Pancreas (tissue), 10 donors: ENCODE data around the gene PCDH15. TPM values are rescaled to one million over a fixed set of nuclear protein-coding genes. Genes with fewer than 3 reads are reported as not detected.

Experiments used
- ATAC-seq, 4 donors: fragments of 200-7000 bp; cut with Tn5 transposase; one replicate each; pipeline versions ENCODE4 v1.8.0 to v1.9.1; 2020; ENCODE audit warnings: mild to moderate bottlenecking in 4 of 4, moderate library complexity in 4 of 4
- DNase-seq, 6 donors: peaks; one replicate each; pipeline ENCODE4 v3.0.0-alpha.2; 2020
- FAIRE-seq: peaks from 2 replicates; lab custom pipeline; 2012; peaks lifted over from hg19 to GRCh38; lab: Jason Lieb, UNC
- H3K27ac ChIP-seq, 4 donors: fragments of 200-600 bp; sonication (generic); 1 replicate in 3 of 4; 2 replicates in 1 of 4; pipeline versions ENCODE4 v1.5.0 to v1.8.0; 2020
- H3K27me3 ChIP-seq, 4 donors: fragments of 200-600 bp; one replicate each; pipeline ENCODE4 v1.8.0; 2021
- H3K36me3 ChIP-seq, 3 donors: fragments of 200-600 bp; sonication (generic) in 1 of 3; one replicate each; pipeline versions ENCODE4 v1.5.0 to v1.8.0; 2020 to 2021
- H3K4me1 ChIP-seq, 3 donors: fragments of 200-600 bp; one replicate each; pipeline ENCODE4 v1.8.0; 2021
- H3K4me3 ChIP-seq, 4 donors: fragments of 200-600 bp; sonication (generic) in 2 of 4; one replicate each; pipeline versions ENCODE4 v1.5.0 to v1.8.0; 2020 to 2021
- H3K9me3 ChIP-seq, 4 donors: fragments of 200-600 bp; one replicate each; pipeline ENCODE4 v1.8.0; 2021
- CTCF ChIP-seq, 4 donors: fragments of 200-600 bp; sonication (generic) in 3 of 4; IDR thresholded peaks; one replicate each; pipeline versions ENCODE4 v1.5.0 to v1.8.0; 2021; ENCODE audit warnings: antibody characterized with exemption in 4 of 4
- WGBS, 2 donors: extraction: QIAGEN DNeasy Blood & Tissue Kit; methylation state at CpG; one replicate each; pipeline ENCODE4 v1.1.7; 2013; 5-methylcytosine and 5-hydroxymethylcytosine counted together
- intact Hi-C, 3 donors: fragments of 100-400 bp; cut with DNase I; formaldehyde crosslinking; loops; one replicate each; pipeline versions ENCODE4 v1.11.1 to v1.14.2; 2022
- polyA plus RNA-seq, 2 donors: library from polyadenylated mRNA; stranded (reverse); fragments of 200-250 nt; gene quantifications; one replicate each; pipeline ENCODE4 v1.2.3, GENCODE V29; 2013
- total RNA-seq, 6 donors: library from RNA; stranded (reverse); fragmentation: NEBNext Ultra II Directional in 4 of 6; extraction: Animal tissue kit (Norgen Biotek cat#: 25700) in 4 of 6; gene quantifications; one replicate each; pipeline versions ENCODE4 v1.2.1 to v1.2.4, GENCODE V29; 2021 to 2023
- donor health status: healthy with polysubstance abuse.
- donor health status: DM: no; HTN: no; CAD: no; lungs with moderate emphysema.
- donor health status: DM: no; HTN: no; CAD: no.
- donor health status: control.
- donor health status: control.
- donor health status: Bipolar disorder and iron deficiency.
- donor health status: DM: yes; HTN: yes; CAD: no.
- donor health status: DM: no; HTN: no; CAD: no.
- donor health status: DM: no; HTN: no; CAD: no.
- donor health status: DM: yes; HTN: yes; CAD: no.

Gene PCDH15
- total and polyA plus RNA-seq, 8 donors, result 0.31 TPM; not detected in 7

- Histone ChIP-seq H3K27ac (no peak overlapping the region), H3K36me3 (no peaks in the 10 kb centered on the region), H3K9me3 (no peaks in the 10 kb centered on the region), H3K4me3 (no peak overlapping the region), H3K4me1 (no peaks in the 10 kb centered on the region), H3K27me3 (no peaks in the 10 kb centered on the region)
- 62% methylated on average over 3 of the region's 3 CpGs for WGBS, 2 donors
- ATAC-seq, result no peak
- intact Hi-C loops, result no loop called here
- DNase-seq, result no peak
- TF ChIP-seq CTCF (IDR thresholded peaks at IDR 0.05), result no peak
- FAIRE-seq, result no peak
Measured at GRCh38 chr10:54496852-54497251, 304.2 kb downstream of the PCDH15 start.

GRCh38 chr10:54487743-54488142 lies 313.3 kb downstream of the PCDH15 start:
- intact Hi-C loops, result no loop called here
- Histone ChIP-seq H3K9me3 (no peaks in the 10 kb centered on the region), H3K4me3 (no peak overlapping the region), H3K4me1 (no peaks in the 10 kb centered on the region), H3K27me3 (no peaks in the 10 kb centered on the region), H3K36me3 (no peaks in the 10 kb centered on the region), H3K27ac (no peak overlapping the region)
- 36 to 39% methylated on average over 2 of the region's 2 CpGs for WGBS, 2 donors
- DNase-seq (no peak), ATAC-seq (no peak), FAIRE-seq (no peak)
- TF ChIP-seq CTCF (IDR thresholded peaks at IDR 0.05), result no peak

GRCh38 chr10:54485971-54486370 lies 315.1 kb downstream of the PCDH15 start:
- Histone ChIP-seq H3K27ac (no peak overlapping the region), H3K36me3 (no peaks in the 10 kb centered on the region), H3K4me1 (no peaks in the 10 kb centered on the region), H3K9me3 (no peaks in the 10 kb centered on the region), H3K4me3 (no peak overlapping the region), H3K27me3 (no peaks in the 10 kb centered on the region)
- 66 to 70% methylated on average over 2 of the region's 2 CpGs for WGBS, 2 donors
- DNase-seq (no peak), FAIRE-seq (no peak), ATAC-seq (no peak)
- no peak for TF ChIP-seq CTCF (IDR thresholded peaks at IDR 0.05)
- intact Hi-C loops, result no loop called here

- WGBS, 2 donors, result 93 to 94% methylated on average over 1 of the region's 1 CpG
- FAIRE-seq (no peak), DNase-seq (no peak), ATAC-seq (no peak)
- no peak for TF ChIP-seq CTCF (IDR thresholded peaks at IDR 0.05)
- Histone ChIP-seq H3K9me3 (no peaks in the 10 kb centered on the region), H3K27ac (no peak overlapping the region), H3K27me3 (no peaks in the 10 kb centered on the region), H3K4me3 (no peak overlapping the region), H3K36me3 (no peaks in the 10 kb centered on the region), H3K4me1 (no peaks in the 10 kb centered on the region)
- intact Hi-C loops, result no loop called here
Measured at GRCh38 chr10:54484186-54484585, 316.8 kb downstream of the PCDH15 start.

- Histone ChIP-seq H3K27ac (no peak overlapping the region), H3K4me3 (no peak overlapping the region), H3K36me3 (no peaks in the 10 kb centered on the region), H3K27me3 (no peaks in the 10 kb centered on the region), H3K4me1 (no peaks in the 10 kb centered on the region), H3K9me3 (no peaks in the 10 kb centered on the region)
- no peak for DNase-seq
- no peak for ATAC-seq
- WGBS, 2 donors, result 91 to 98% methylated on average over 3 of the region's 3 CpGs
- FAIRE-seq, result no peak
- intact Hi-C loops, result no loop called here
- TF ChIP-seq CTCF (IDR thresholded peaks at IDR 0.05), result no peak
Measured at GRCh38 chr10:54478601-54479000, 322.4 kb downstream of the PCDH15 start.
